SK-N-MC (cell line): Measurements from ENCODE around the gene SCAF4.

ENCODE experiments used
- DNase-seq: peaks from one replicate; pipeline ENCODE4 v3.0.0-alpha.2; 2011; ENCODE audit warnings: low read depth, low spot score
- H3K27ac ChIP-seq: fragments of 200-600 bp; sonication (generic); 2 replicates; pipeline ENCODE4 v1.5.1; 2016; ENCODE audit warnings: mixed run types
- H3K36me3 ChIP-seq: fragments of 200-600 bp; sonication (generic); 2 replicates; pipeline ENCODE4 v1.6.1; 2017; ENCODE audit warnings: antibody characterized with exemption, low read length, mixed read lengths; ENCODE audit not compliant: insufficient read depth
- H3K4me3 ChIP-seq: fragments of 200-600 bp; sonication (generic); 2 replicates; pipeline ENCODE4 v1.5.1; 2016
- H3K9ac ChIP-seq: fragments of 200-600 bp; sonication (generic); 2 replicates; pipeline ENCODE4 v1.8.0; 2017; ENCODE audit warnings: mixed run types, mixed read lengths; ENCODE audit not compliant: insufficient read length
- H3K9me3 ChIP-seq: fragments of 200-600 bp; sonication (generic); 2 replicates; pipeline ENCODE4 v1.6.1; 2017; ENCODE audit warnings: low read depth, mild to moderate bottlenecking, antibody characterized with exemption, low read length, moderate library complexity, mixed read lengths
- EZH2 ChIP-seq: fragments of 200-600 bp; sonication (generic); IDR thresholded peaks from one replicate; pipeline ENCODE4 v1.6.1; 2017; ENCODE audit warnings: antibody characterized with exemption
- FOXP2 ChIP-seq: optimal IDR thresholded peaks from 2 replicates; pipeline ENCODE3; 2011; ENCODE audit warnings: mild to moderate bottlenecking, moderate library complexity; ENCODE audit not compliant: insufficient read depth; ENCODE audit errors: extremely low read length, control extremely low read depth
- POLR2AphosphoS5 ChIP-seq: IDR thresholded peaks from 2 replicates; pipeline ENCODE4 v1.6.1; 2012; ENCODE audit warnings: mild to moderate bottlenecking, low read depth, low read length, borderline replicate concordance

The SCAF4 gene

DNA sequence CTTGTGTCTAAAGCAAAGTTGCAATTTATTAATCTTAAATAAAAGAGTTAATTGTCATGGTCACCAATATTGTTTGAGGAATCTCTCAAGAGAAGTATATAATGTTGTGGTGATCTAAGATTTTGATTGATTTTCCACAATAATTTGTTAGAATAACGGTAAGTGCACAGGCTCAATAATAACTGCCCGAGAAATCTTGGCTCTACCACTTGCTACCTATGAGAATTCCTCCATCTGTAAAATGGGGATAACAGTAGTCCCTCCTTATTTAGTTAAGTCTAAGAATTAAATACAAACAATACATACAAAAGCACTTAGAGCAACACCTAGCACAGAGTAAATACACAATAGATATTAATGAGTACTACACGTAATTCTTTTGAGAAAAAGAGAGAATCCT, 18.8 kb downstream of the SCAF4 start:
- Histone ChIP-seq H3K9me3 (no peaks in the 10 kb centered on the region), H3K36me3 (no peaks in the 10 kb centered on the region), H3K27ac (no peak overlapping the region), H3K4me3 (no peak overlapping the region), H3K9ac (no peak overlapping the region)
- TF ChIP-seq FOXP2 (no peak), EZH2 (no peak), POLR2AphosphoS5 (no peak)
- no peak for DNase-seq

DNA sequence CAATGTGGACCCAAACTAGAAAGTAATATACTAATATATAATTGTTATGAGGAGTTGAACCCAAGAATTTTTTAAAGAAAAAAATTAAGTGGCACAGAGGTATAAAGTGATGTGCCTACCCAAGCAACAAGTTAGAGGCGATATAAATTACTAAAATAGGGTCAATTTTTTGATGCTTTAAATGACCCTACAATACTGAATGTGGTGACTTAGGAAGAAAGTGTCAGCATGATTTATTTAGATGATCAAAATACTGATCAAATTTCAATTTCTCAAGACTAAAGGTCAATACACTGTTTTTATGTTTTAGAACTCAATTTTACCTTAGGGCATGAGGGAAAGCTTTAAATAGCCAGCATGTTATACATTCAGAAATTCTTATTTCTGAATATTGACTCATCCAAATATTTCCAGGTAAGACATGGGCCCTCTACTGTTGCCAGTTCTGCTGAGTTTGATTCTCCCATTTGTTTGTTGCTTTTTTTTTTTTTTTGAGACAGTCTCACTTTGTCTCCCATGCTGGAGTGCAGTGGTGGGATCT, 20.1 kb downstream of the SCAF4 start:
- Histone ChIP-seq H3K27ac (no peak overlapping the region), H3K9me3 (no peaks in the 10 kb centered on the region), H3K36me3 (no peaks in the 10 kb centered on the region), H3K4me3 (no peak overlapping the region), H3K9ac (no peak overlapping the region)
- no peak for TF ChIP-seq EZH2
- TF ChIP-seq FOXP2 = no peak
- no peak for TF ChIP-seq POLR2AphosphoS5
- DNase-seq = no peak

DNA sequence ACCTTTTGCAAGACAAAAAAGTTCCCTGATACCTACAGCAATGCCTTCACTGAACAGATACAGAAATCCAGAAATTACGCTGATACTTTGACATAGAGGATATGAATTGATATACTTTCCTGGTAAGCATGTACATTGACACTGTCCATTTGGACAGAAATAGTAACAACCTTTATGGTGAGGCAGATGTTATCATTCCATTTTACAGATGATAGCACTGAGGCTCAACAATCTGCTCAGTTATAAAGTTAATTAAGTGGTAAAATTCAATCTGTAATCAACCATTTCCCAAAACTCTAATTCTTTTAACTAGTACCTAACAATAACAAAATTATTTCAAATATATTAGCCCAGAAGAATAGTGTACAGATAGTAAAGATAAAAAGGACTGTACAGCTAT, 20.6 kb downstream of the SCAF4 start:
- TF ChIP-seq POLR2AphosphoS5 (no peak), EZH2 (no peak), FOXP2 (no peak)

DNA sequence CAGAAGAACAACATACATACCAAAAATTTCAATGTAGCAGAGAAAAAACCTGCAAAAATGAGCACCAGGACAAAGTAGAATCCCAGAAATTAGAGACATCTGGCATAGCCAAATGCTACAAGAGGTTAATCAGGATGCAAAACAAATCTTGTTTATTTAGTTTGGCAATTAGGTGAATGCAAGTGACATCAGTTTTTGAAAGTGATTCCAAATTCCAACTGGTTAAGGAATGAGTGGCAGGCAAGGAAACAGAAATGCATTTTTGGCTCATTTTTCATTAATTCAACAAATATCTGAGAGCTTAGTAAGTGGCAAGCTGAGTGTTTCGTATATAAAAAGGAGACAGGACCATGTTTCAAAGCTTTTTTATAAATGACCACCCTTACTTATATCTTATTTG, 21.3 kb downstream of the SCAF4 start:
- no peak for DNase-seq
- H3K4me3 ChIP-seq = no peak overlapping the region
- TF ChIP-seq EZH2 (no peak), FOXP2 (no peak), POLR2AphosphoS5 (no peak)
- H3K36me3 ChIP-seq = 0 out of 2 replicates have a peak, but pooled peaks cover 4% of the 10 kb centered on the region
- H3K9me3 ChIP-seq = no peaks in the 10 kb centered on the region
- H3K27ac ChIP-seq = no peak overlapping the region
- no peak overlapping the region for H3K9ac ChIP-seq

More for the DNA sequence above, 20.6 kb downstream of the SCAF4 start:
- Histone ChIP-seq H3K9ac (no peak overlapping the region), H3K9me3 (no peaks in the 10 kb centered on the region), H3K4me3 (no peak overlapping the region), H3K27ac (no peak overlapping the region), H3K36me3 (0 out of 2 replicates have a peak, but pooled peaks cover 3% of the 10 kb centered on the region)
- no peak for DNase-seq

DNA sequence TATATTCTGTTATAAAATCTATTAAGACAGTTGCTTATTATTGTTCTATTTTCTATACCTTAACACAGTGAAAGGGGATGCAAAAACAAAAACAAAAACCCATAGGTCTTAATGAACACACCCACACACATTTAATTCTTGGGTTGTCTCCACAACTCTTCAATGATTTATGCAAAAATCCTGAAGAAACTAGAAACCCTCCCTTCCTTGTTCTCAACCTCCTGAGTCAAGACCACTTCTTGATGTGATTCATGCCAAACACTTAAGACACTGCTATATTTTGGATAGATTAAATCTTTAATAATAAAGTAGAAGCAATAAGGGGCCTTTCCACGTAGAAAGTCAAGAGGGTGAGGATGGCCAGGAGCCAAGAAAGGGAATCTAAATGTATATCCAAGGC, 23.4 kb downstream of the SCAF4 start:
- TF ChIP-seq EZH2 (no peak), FOXP2 (no peak), POLR2AphosphoS5 (no peak)
- Histone ChIP-seq H3K9me3 (no peaks in the 10 kb centered on the region), H3K36me3 (peaks cover 11% of the 10 kb centered on the region; the same call in 1 of the 2 replicates), H3K27ac (no peak overlapping the region), H3K4me3 (no peak overlapping the region), H3K9ac (no peak overlapping the region)
- DNase-seq = no peak

DNA sequence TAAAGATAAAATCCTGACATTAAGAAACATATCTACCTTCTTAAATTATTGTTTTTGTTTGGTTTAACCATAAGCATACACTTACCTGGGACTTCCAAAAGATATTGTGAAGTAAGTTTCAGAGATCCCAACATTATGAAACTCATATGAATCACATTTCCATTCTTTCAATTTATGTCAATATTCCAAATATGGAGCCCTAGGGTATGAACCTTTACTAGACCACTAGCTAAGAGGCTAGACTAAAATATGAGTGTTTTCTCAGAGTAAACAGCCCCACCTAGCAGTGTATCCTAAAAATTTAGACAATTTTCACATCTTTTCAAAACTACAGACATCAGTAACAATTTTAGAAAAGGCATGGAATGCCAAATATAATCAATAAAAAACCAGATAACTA, 24.4 kb downstream of the SCAF4 start:
- no peak for DNase-seq
- Histone ChIP-seq H3K4me3 (no peak overlapping the region), H3K9me3 (no peaks in the 10 kb centered on the region), H3K27ac (no peak overlapping the region), H3K36me3 (peaks cover 21% of the 10 kb centered on the region), H3K9ac (no peak overlapping the region)
- no peak for TF ChIP-seq POLR2AphosphoS5
- TF ChIP-seq FOXP2 = no peak
- no peak for TF ChIP-seq EZH2

DNA sequence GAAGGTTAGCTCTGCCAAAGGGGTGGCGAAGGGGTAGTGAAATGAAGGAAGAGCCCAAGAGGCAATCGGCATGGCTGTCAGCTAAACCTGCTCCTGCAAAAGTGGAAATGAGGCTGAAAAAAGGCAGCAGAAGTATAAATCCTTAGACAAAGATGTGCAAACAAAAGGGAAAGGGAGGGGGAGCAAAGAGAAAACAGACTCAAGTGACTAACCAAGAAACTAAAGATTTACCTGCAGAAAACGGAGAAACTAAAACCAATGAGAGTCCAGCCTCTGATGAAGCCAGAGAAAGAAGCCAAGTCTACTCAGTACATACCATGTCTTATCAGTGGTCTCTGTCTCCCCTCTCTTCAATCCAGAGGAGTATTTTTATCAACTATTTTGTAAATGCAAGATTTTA, 25.4 kb downstream of the SCAF4 start:
- H3K9ac ChIP-seq = no peak overlapping the region
- TF ChIP-seq EZH2 = no peak
- TF ChIP-seq POLR2AphosphoS5 = no peak
- TF ChIP-seq FOXP2 = no peak
- peaks cover 30% of the 10 kb centered on the region for H3K36me3 ChIP-seq
- no peaks in the 10 kb centered on the region for H3K9me3 ChIP-seq
- no peak overlapping the region for H3K4me3 ChIP-seq
- no peak overlapping the region for H3K27ac ChIP-seq
- DNase-seq = no peak

DNA sequence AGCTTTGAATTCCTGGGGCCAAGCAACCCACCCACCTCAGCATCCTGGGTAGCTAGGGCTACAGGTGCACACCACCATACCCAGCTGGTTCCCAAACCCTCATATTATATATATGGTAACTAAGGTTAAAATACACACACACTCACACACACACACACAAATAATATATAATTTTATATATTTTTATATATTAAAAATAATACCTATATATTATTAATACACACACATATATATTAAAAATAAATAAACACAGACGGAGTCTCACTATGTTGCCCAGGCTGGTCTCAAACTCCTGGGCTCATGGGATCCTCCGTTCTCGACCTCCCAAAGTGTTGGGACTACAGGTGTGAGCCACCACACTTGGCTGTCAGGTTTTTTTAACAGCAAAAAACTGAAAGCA, 31.9 kb downstream of the SCAF4 start:
- no peak for DNase-seq
- no peak for TF ChIP-seq POLR2AphosphoS5
- no peak for TF ChIP-seq FOXP2
- TF ChIP-seq EZH2 = no peak
- Histone ChIP-seq H3K36me3 (peaks cover 86% of the 10 kb centered on the region), H3K4me3 (no peak overlapping the region), H3K9me3 (no peaks in the 10 kb centered on the region), H3K27ac (no peak overlapping the region), H3K9ac (no peak overlapping the region)

DNA sequence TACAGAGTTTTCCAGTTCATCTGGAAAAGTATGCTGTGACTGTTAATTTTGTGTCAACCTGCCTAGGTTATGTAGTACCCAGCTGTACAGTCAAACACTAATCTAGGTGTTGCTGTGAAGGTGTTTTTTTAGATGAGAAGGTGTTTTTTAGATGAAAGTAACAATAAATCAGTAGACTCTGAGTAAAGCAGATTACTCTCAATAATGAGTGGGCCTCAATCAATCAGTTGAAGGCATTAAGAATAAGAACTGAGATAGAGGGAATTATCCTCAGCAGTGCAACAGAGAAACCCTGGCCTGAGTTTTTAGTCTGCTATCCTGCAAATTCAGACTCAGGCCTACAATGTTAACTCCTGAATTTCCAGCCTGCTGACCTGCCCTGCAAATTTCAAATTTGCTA, 33.5 kb downstream of the SCAF4 start:
- DNase-seq = no peak
- Histone ChIP-seq H3K36me3 (peaks cover 94% of the 10 kb centered on the region), H3K4me3 (no peak overlapping the region), H3K27ac (no peak overlapping the region), H3K9ac (no peak overlapping the region), H3K9me3 (no peaks in the 10 kb centered on the region)
- TF ChIP-seq EZH2 (no peak), POLR2AphosphoS5 (no peak), FOXP2 (no peak)
